HG02610 (cell line): ENCODE data around the gene CGB3.
"Not testable (repeated sequence)": the region's sequence is repeated elsewhere in the genome, so short reads cannot be mapped to it uniquely, and the experiment has no call there.

Source experiments
- ATAC-seq: cut with Tn5 transposase; IDR thresholded peaks from one replicate; pipeline ENCODE4 v1.9.1; 2021; ENCODE audit warnings: mild to moderate bottlenecking, moderate library complexity; ENCODE audit not compliant: unreplicated experiment

The CGB3 gene

GRCh38 chr19:49043548-49043947 lies 19.4 kb upstream of the CGB3 start, which contains the start of gene CGB5:
TSS of gene CGB5 (plus strand) at chr19:49043848. CDS start at chr19:49044210, 362 bp downstream.
- not testable (repeated sequence) for ATAC-seq

- ATAC-seq = not testable (repeated sequence)
These were observed 18.5 kb upstream of the CGB3 start for GRCh38 chr19:49042666-49043065.

- no peak for ATAC-seq
These were observed 18.0 kb upstream of the CGB3 start for GRCh38 chr19:49042177-49042576.

- ATAC-seq = not testable (repeated sequence)
These were observed 15.6 kb upstream of the CGB3 start for GRCh38 chr19:49039736-49040135.

- not testable (repeated sequence) for ATAC-seq
These were observed 14.6 kb upstream of the CGB3 start for GRCh38 chr19:49038557-49039276.

GRCh38 chr19:49038111-49038510 lies 14.0 kb upstream of the CGB3 start:
- not testable (repeated sequence) for ATAC-seq

GRCh38 chr19:49036815-49037214 lies 12.7 kb upstream of the CGB3 start, which contains the start of gene CGB1:
TSS of gene CGB1 (minus strand) at chr19:49036895. CDS start at chr19:49036711, 184 bp downstream.
- ATAC-seq = not testable (repeated sequence)

- ATAC-seq = not testable (repeated sequence)
These were observed 7.6 kb upstream of the CGB3 start, which contains the start of gene CGB2 for GRCh38 chr19:49031642-49032301. TSS of gene CGB2 (plus strand) at chr19:49031890. CDS start at chr19:49032096, 206 bp downstream.

- ATAC-seq = not testable (repeated sequence)
These were observed 6.2 kb upstream of the CGB3 start for GRCh38 chr19:49030323-49030722.

GRCh38 chr19:49029749-49030148 lies 5.6 kb upstream of the CGB3 start:
- ATAC-seq = not testable (repeated sequence)

GRCh38 chr19:49028686-49029085 lies 4.6 kb upstream of the CGB3 start:
- ATAC-seq = not testable (repeated sequence)

GRCh38 chr19:49025599-49025998 lies 1.5 kb upstream of the CGB3 start:
- not testable (repeated sequence) for ATAC-seq

GRCh38 chr19:49025088-49025487 lies 955 bp upstream of the CGB3 start:
- not testable (repeated sequence) for ATAC-seq

GRCh38 chr19:49022116-49022515 lies 2.0 kb downstream of the CGB3 start:
- ATAC-seq = no peak

GRCh38 chr19:49020931-49021895 lies 2.9 kb downstream of the CGB3 start:
- ATAC-seq = no peak

GRCh38 chr19:49020342-49020741 lies 3.8 kb downstream of the CGB3 start:
- ATAC-seq = no peak

- no peak for ATAC-seq
These were observed 4.7 kb downstream of the CGB3 start for GRCh38 chr19:49019242-49019932.

GRCh38 chr19:49018388-49019241 lies 5.5 kb downstream of the CGB3 start:
- ATAC-seq = not testable (repeated sequence)

GRCh38 chr19:49017666-49018351 lies 6.3 kb downstream of the CGB3 start:
- no peak for ATAC-seq
